Measurements from ENCODE around the gene KCNE1. TPM values are rescaled to one million over a fixed set of nuclear protein-coding genes. Genes with fewer than 3 reads are reported as not detected.

KCNE1 gene
- total and polyA plus RNA-seq, 2 of the 4 experiments (the other 2 are of a cell fraction) = 0.46 to 0.90 TPM

DNA sequence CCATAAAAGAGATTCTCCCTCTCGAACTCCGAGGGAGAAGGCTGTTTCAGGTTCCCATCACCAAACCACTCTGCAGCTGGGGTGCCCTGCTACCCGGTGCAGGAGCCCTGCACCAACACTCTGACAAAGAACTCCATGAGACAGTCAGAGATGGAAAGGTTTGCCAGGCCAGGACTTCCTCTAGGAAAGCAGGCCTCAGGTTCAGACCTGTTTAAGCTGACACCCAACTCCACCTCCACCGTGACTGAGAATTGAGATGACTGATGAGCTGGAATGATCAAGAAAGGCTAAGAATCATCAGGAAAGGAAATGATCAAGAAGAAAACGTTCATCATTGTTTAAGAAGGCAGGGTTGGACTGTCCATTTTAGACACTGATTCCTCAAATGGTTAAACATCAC is 46.2 kb upstream of the KCNE1 start:
- WGBS, 2 experiments (ENCODE audit: extremely low coverage in 2 of 2, insufficient read length in 1 of 2) = 40% methylated on average over 1 of the region's 5 CpGs; no CpG with 5 or more reads in 1 of the 2 experiments
- H3K4me2 ChIP-seq (ENCODE audit: low read depth, low read length) = no peak overlapping the region
- dilution Hi-C loops (cut with HindIII; ENCODE audit: low sequenced_read_pairs, unreplicated experiment) (no loop called here), in situ Hi-C loops (cut with MboI; ENCODE audit: low sequenced_read_pairs) (no loop called here), intact Hi-C loops (cut with micrococcal nuclease) (no loop called here)
- no peak overlapping the region for H3K4me3 ChIP-seq (ENCODE audit: insufficient read depth, low read depth, low read length)
- DNase-seq (no peak), ATAC-seq (ENCODE audit: low read depth) (no peak)
- ChIA-PET CTCF (interaction anchor here (1.5 kb wide), 1 partner anchor 15 kb away, joined by 3 read pairs; no protein-coding TSS in a partner anchor), POLR2A (ENCODE audit: unreplicated experiment) (no interaction called here)
- peaks cover 9 to 13% of the 10 kb centered on the region in 2 experiments; a peak in 2 of 4 replicates for H3K79me1 ChIP-seq (ENCODE audit: low read depth in 1 of 2, low read length in 2 of 2)
- no peak overlapping the region for H3K18ac ChIP-seq (ENCODE audit: low read depth, low read length)
- H3K4ac ChIP-seq (ENCODE audit: low read depth, low read length) = no peak overlapping the region
- H4K5ac ChIP-seq (ENCODE audit: low read depth, low read length) = no peak overlapping the region
- H3K9me1 ChIP-seq (ENCODE audit: insufficient read depth, low read length) = no peaks in the 10 kb centered on the region; the same call in 1 of the 2 replicates
- H3K36me3 ChIP-seq (ENCODE audit: control insufficient read depth, insufficient read depth, low read length) = no peaks in the 10 kb centered on the region
- H3K27me3 ChIP-seq (ENCODE audit: control insufficient read depth, insufficient read depth, low read length) = no peaks in the 10 kb centered on the region
- no peaks in the 10 kb centered on the region for H4K20me1 ChIP-seq (ENCODE audit: insufficient read depth, low read length)
- TF ChIP-seq FOS (IDR thresholded peaks at IDR 0.05; ENCODE audit: low read depth, low read length) = no peak
- TF ChIP-seq MXI1 (IDR thresholded peaks at IDR 0.05; ENCODE audit: borderline replicate concordance, low read depth, low read length) = no peak
- no peak for TF ChIP-seq CTCF (conservative IDR thresholded peaks at IDR 0.05; ENCODE audit: low read depth, low read length)
- TF ChIP-seq RAD21 (IDR thresholded peaks at IDR 0.05; ENCODE audit: low read length) = no peak
- TF ChIP-seq USF2 (IDR thresholded peaks at IDR 0.05; ENCODE audit: low read depth, low read length) = no peak
- TF ChIP-seq SMC3 (IDR thresholded peaks at IDR 0.05; ENCODE audit: low read depth, low read length) = no peak
- no peak for TF ChIP-seq CHD1 (IDR thresholded peaks at IDR 0.05; ENCODE audit: low read depth, low read length)
- TF ChIP-seq RCOR1 (IDR thresholded peaks at IDR 0.05; ENCODE audit: insufficient replicate concordance, low read length) = no peak
- TF ChIP-seq NFE2L2 (IDR thresholded peaks at IDR 0.05; ENCODE audit: low read depth, low read length) = no peak
- no peak for TF ChIP-seq POLR2A (IDR thresholded peaks at IDR 0.05; ENCODE audit: low read depth, low read length)
- no peak for TF ChIP-seq RFX5 (IDR thresholded peaks at IDR 0.05; ENCODE audit: low read depth, low read length)
- no peak for TF ChIP-seq MAZ (IDR thresholded peaks at IDR 0.05; ENCODE audit: borderline replicate concordance, low read depth, low read length)
- peaks cover 5% of the 10 kb centered on the region; the same call in 1 of the 2 replicates for H3K4me1 ChIP-seq (ENCODE audit: control insufficient read depth, insufficient read depth, low read length)
- H3K9ac ChIP-seq (ENCODE audit: low read depth, low read length) = no peak overlapping the region
- no peak overlapping the region for H2AFZ ChIP-seq (replicated peaks; ENCODE audit: low read length, poor library complexity)
- no peak overlapping the region for H3K14ac ChIP-seq (replicated peaks; ENCODE audit: low read depth, low read length)
- no peak overlapping the region for H3K23ac ChIP-seq (ENCODE audit: low read depth, low read length)
- H2BK20ac ChIP-seq (ENCODE audit: low read depth, low read length) = no peak overlapping the region
- H2AK9ac ChIP-seq (replicated peaks; ENCODE audit: low read depth, low read length, poor library complexity) = no peak overlapping the region
- no peak overlapping the region for H3K27ac ChIP-seq (ENCODE audit: insufficient read depth, low read length)
- no peak overlapping the region for H3K56ac ChIP-seq (ENCODE audit: extremely low read depth, insufficient read depth, low read length)
- H3K9me3 ChIP-seq (ENCODE audit: control insufficient read depth, insufficient read depth, low read length) = no peaks in the 10 kb centered on the region
- no peak overlapping the region for H2BK5ac ChIP-seq (ENCODE audit: low read depth, low read length, poor library complexity, severe bottlenecking)
- H2BK120ac ChIP-seq (ENCODE audit: low read depth, low read length) = no peak overlapping the region
- no peak overlapping the region for H2BK15ac ChIP-seq (ENCODE audit: low read depth, low read length)
- no peak overlapping the region for H4K8ac ChIP-seq (ENCODE audit: low read depth in 2 of 2, low read length in 2 of 2)
- no peak overlapping the region for H4K91ac ChIP-seq (ENCODE audit: insufficient read depth, low read depth, low read length)
- BruUV-seq (replicated peaks) = no TSS peak
- H2AK5ac ChIP-seq (ENCODE audit: low read depth, low read length) = 0 out of 2 replicates have a peak overlapping the region, but pooled peaks have one; percentile 5
